Pulmonary artery endothelial cell (primary cell): ENCODE measurements around the gene SLC44A2. TPM values are rescaled to one million over a fixed set of nuclear protein-coding genes. Genes with fewer than 3 reads are reported as not detected.
"Not testable (repeated sequence)": the region's sequence is repeated elsewhere in the genome, so short reads cannot be mapped to it uniquely, and the experiment has no call there.

Source experiments
- DNase-seq: peaks from one replicate; pipeline ENCODE4 v3.0.0-alpha.2; 2011; ENCODE audit warnings: low read depth, low spot score
- total RNA-seq: library from RNA; depleted of rRNA; stranded (reverse); fragments of >200 nt; gene quantifications from 2 replicates; pipeline ENCODE4 v1.2.3, GENCODE V29; 2014

Gene SLC44A2
- total RNA-seq, 1 donor from 2014 or later = 27.3 TPM

DNA sequence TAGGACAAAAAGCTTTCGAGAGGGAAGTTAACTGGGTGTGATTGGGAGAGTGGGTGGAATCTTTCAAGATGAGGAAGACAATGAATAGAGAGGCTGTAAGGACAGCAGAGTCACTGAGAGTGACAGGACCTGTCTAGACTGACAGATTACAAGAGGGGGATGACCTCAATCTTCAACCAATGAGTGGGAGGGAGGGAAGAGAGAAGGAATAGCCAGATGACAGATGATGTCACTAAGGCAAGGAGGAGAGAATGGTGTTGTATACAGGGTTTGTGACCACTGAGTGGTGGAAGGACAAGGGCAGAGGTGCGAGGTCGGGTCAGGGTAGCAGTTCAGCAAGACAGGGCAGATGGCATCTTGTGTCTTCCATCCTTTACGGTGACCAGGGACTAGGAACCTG lies 23.0 kb downstream of the SLC44A2 start:
- DNase-seq = no peak

DNA sequence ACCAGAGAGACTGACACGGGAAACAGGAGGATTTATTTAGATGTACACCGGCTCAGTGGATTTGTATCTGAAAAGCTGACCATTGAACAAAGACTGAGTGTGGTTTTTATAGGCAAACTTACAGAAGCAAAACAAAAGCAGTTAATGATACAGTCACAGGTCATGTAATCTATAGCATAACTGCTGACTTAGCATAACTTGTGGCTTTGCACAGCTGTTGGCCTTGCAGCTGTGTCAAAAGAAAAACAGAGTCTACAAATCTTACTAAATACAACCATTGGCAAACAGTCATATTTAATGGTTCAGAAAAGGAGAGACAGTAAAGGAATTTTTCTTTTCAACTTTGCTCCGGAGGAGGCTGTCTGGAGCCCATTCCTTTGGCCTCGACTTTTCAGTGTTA lies 26.5 kb downstream of the SLC44A2 start:
- no peak for DNase-seq

DNA sequence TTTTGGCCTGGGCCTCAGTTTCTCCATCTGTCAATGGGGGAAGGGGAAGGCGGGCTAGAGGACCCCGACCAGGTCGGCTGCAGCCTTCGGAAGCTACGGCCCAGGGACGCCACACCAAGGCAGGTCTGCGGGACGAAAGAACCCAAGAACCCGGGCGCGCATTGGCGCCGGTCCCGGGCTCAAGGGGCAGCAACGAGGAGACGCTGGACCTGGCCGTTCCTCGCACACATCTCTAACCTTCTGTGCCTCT lies 28.1 kb downstream of the SLC44A2 start:
- no peak for DNase-seq

DNA sequence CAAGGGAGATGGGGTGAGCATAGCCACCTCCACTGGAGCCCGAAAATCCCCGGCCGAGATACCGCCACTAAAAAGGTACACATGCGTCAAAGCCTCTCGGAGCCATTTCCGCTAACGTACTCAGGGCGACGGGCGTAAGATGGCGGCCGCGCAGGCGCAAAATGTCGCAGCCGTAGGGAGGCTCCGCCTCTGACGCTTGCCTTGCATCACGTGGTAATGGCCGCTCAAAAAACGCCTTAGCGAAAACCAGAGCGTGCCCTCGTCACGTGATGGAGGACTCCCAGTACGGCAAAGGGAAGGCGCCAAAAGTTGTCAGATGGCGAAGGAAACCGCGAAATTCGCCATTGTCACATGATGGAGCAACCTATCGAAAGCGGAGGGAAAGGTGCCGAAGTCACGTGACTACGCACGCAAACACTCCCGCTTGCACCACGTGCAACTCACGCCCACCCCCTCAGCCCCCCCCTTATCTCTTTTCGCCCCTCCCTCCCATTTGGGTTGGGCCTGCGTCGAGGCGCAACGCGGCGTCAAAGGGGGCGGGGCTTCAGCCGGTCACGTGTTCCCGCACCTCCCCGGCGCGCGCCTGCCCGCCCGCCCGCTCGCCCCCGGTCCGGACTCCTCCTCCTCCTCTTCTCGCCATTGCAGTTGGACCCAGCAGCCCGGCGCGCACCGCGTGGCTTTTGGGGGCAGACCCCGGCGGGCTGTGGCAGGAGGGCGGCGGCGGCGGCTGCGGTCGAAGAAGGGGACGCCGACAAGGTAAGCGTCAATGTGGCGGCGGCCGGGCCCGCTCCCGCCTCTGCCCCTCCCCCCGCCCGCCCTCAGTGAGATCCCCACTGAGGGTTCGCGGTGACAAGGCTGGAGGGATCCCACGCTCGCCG lies 28.6 kb downstream of the SLC44A2 start, which contains the start of gene ILF3:
Gene ILF3, plus strand, starts transcription at position 615 of the 878 bp plus-strand sequence. CDS start 16,260 bp downstream, outside the sequence.
- DNase-seq = peak; percentile 100

DNA sequence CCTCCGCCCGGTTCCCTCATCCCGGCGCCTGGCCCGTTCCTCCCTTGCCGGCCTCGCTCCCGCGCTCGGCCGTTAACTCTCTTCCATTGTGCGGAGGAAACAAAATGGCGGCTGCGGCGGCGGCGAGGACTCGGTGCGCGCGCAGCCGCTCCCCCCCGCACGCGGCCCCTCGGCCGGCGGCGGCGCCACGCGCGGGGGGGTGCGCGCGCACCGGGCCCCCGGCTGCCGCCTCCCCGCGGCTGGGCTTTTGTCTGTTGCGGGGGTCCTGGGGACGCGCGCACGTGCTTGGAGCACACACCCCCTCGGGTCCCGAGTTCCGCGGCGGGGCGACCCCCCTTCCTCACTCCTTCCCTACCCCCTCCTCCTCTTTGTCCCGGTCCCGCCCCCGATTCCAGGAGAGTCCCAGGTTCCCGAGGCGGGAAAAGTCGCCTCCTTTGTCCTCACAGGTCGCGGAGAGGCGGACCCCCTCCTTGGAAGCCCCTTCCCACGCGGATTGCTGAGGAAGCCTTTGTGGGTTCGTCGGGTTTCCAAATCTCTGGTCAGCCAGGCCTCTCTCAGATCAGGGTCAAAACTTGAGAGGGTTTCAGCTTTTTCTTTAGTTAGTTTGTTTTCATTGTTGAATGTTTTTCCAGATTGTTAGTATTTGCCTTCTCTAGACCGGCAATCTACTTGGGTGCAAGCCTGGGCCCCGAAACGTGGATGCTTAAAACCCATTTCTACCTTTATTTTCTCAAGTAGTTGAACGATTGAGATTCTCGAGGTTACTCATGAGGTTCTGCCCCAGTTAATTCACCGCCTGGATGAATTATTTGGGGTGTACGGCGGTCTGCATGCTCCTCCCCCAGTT lies 29.5 kb downstream of the SLC44A2 start:
- no peak for DNase-seq

DNA sequence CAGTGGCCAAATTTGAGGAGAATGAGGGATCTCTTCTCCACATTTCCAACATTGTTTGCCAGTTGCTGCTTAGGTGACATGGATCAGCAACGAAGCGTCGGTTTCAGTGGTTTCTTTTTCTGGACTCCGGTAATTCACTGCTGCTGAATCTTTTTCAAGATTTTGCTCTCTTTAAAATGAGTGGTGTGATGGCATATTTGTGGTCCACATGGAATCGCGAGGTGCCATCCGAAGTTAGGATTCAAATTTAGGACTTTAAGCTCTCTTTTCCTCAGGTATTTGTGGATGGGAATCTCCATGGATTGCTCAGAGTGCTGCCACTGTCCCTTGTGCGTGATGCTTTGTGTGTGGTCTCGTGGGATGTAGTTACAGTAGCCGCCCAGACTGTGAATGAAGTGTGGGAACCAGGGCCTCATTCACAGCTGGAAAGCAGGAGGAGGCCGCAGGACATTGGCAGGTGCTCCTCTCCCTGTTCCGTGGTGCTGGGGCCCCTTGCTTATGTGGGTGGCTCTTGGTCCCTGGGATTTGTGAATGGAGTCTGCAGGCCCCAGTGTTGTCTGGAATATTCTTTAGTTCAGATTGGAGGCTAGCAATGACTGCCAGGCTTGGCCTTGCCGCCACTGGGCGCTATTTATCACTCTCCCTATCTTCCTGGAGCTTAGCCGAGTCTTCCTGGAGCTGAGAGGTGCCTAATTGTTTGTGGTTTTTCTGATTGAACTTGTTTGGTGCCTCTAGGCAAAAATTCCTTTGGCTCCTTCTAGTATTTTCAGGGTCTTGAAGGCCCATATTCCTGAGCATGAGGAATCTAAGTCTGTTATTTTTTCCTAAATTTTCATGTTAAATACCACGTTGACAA lies 30.3 kb downstream of the SLC44A2 start:
- no peak for DNase-seq

DNA sequence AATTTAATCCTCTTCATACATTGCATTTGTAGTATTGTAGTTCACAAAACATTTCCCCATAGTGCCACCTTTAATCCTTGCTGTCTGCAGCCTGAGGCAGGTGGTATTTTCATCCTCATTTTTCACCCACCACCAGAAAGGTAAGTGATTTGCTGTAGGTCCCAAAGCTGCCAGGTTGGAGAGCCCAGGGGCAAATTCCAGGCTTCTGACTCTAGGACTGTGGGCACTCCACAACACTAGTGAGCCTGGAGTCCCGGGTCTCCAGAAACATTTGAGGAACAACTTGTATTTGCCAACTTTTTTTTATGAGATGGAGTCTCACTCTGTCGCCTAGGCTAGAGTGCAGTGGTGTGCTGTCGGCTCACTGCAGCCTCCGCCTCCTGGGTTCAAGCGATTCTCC lies 35.0 kb downstream of the SLC44A2 start:
- no peak for DNase-seq

DNA sequence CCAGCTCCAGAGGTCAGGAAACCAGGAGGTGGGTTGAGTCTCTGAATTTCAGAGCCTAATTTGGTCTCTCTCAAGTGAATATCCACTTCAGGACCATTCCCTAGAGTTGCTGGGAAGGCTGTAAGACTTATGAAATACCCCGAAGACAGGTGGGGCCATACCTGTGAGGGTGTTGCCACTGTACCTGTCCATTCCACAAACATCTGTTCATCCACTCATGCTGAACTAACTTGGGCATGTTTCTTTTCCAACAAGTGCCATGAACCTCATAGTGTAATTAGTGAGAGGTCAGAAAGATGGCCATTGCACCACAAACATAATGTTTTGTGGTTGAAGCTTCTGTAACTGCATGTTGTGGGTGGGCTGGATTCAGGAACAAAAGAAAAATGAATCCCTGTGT lies 36.6 kb downstream of the SLC44A2 start:
- no peak for DNase-seq

DNA sequence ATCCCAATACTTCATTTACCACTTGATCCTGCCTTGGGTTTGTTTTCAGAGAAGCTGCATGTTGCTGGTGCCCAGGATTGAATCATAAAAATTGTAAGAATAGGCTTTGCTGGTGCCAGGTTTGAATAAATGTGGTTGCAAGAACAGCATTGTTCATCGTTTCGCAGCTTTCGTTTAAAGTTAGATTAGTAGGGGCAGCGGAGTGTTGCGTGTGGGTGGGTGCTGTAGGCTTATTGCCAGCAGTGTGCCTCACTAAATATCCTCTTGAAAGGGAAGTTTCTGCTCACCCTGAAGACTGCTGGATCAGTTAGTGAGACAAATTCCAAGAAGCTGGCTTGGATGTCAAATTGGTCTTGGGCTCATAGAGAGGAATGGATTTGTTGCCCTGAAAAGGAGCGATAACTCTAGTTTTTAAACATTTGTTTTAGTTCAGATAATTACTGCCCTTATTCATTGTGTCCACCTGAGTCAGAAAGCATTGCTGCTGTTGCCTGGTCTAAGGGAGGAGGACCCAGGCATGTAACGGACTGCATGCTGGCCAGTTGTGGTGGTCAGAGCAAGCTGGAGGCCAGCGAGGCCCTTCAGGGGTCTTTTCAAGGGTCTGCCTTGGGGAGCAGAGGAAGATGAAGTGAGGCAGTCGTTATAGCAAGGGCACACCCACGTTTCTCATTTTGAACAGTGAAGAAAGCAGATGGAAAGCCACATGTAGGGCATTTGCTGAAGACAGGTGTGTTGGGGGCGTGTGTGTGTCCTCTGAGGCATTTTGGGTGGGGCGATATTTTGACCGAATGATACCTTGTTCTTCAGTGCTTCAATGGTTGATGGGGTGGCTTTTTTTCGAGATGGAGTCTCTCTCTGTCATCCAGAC lies 37.3 kb downstream of the SLC44A2 start:
- no peak for DNase-seq

DNA sequence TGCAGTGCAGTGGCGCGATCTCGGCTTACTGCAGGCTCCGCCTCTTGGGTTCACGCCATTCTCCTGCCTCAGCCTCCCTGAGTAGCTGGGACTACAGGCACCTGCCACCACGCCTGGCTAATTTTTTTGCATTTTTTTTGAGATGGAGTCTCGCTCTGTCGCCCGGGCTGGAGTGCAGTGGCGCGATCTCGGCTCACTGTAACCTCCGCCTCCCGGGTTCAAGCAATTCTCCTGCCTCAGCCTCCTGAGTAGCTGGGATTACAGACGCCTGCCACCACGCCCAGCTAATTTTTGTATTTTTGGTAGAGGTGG lies 37.9 kb downstream of the SLC44A2 start:
- not testable (repeated sequence) for DNase-seq

DNA sequence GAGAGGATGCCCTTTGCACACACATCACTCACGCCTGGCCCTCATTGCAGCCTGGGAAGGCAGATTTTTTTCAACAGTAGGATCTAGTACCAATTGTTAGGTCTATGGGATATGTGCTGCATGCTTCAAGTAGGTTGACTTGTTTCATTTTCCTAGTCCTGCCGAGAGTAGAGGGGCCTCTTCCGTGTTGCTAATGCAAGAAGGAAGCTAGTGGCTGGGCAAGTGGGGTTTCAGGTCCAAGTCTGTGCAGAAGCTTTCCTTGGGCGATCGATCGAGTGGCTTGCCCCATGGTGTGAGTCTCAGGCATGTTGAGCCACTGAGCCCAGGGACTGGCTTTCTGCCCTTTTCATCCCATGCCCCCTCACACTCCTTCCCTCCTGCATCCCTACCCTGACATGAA lies 42.5 kb downstream of the SLC44A2 start:
- no peak for DNase-seq

DNA sequence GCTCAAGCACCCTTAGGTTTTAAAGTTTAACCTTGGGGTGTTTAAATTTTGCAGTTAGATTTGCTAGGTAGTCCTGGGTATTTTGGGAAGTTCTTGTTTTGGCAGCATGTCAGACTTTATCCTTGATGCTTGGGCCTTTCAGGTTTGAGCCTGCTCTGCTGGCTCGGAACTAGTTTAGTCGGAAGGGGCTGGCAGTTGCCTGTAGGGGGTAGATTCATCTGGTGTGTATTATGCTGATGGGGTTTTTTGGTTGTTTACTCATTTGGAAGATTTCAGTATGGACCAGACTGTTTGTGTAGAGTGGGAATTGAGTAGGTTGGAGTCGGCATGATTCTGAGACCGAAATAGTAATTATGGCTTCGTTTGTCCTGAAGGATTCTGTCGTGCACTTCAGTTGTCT lies 43.9 kb downstream of the SLC44A2 start:
- no peak for DNase-seq

DNA sequence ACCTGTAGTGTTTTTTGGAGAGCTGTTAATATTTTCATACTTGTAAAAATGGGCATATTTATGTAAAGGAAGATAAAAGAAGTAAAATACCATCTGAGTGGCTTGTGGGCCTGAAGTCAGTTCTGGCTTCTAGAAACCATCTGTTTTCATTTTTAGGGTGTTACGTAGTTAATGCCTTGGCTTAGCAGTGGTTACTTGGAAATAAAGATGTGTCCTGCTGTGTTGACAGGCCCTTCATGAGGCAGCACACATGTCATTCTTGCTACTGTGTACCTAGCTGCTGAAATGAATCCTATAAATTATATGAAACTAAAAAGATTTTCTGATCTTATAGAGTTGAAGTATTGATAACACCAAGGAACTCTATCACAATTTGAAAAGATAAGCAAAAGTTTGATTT lies 44.8 kb downstream of the SLC44A2 start:
- DNase-seq = no peak

DNA sequence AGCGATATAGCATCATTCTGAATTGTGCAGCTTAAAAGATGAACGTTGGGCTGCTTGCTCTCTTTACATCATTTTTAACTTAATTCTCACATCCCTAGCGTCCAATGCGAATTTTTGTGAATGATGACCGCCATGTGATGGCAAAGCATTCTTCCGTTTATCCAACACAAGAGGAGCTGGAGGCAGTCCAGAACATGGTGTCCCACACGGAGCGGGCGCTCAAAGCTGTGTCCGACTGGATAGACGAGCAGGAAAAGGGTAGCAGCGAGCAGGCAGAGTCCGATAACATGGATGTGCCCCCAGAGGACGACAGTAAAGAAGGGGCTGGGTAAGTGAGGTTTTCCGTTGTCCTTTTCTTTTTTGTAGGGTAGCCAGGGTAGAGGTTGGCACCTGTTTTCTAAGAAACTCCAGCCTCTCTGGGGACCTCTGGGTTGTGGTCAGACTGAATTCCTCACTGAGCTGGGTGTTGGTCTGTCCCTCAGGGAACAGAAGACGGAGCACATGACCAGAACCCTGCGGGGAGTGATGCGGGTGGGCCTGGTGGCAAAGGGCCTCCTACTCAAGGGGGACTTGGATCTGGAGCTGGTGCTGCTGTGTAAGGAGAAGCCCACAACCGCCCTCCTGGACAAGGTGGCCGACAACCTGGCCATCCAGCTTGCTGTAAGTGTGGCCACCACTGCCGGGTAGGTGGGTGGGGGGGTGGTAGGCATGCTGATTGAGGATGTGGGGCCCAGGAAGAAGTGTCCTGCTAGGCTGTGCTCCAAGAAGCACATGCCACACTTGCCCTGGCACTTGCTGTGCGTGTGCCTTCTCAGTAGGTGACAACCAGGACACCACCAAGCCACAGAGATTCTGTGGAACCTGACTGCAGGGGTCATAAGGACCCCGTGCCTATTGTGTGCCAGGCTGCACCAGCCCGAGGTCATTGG lies 45.8 kb downstream of the SLC44A2 start:
- DNase-seq = no peak

DNA sequence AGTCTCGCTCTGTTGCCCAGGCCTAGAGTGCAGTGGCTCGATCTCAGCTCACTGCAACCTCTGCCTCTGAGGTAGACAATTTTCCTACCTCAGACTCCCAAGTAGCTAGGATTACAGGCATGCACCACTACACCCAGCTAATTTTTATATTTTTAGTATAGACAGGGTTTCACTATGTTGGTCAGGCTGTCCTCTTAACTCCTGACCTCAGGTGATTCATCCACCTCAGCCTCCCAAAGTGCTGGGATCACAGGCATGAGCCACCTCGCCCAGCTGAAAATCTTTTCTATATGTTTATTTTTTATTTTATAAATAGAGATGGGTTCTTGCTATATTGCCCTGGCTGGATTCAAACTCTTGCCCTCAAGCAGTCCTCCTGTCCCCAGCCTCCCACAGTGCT lies 46.6 kb downstream of the SLC44A2 start:
- not testable (repeated sequence) for DNase-seq

DNA sequence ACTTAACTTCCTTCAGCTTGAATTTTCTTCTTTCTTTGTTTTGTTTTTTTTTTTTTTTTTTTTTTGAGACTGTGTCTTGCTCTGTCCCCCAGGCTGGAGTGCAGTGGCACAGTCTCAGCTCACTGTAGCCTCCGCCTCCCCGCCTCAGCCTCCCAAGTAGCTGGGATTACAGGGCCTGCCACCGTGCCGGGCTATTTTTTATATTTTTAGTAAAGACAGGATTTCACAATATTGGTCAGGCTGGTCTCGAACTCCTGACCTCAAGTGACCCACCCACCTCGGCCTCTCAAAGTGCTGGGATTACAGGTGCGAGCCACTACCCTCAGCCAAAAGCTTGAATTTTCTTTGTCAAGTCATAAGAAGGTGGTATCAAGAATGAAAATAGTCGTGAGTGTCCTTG lies 49.9 kb downstream of the SLC44A2 start:
- not testable (repeated sequence) for DNase-seq

DNA sequence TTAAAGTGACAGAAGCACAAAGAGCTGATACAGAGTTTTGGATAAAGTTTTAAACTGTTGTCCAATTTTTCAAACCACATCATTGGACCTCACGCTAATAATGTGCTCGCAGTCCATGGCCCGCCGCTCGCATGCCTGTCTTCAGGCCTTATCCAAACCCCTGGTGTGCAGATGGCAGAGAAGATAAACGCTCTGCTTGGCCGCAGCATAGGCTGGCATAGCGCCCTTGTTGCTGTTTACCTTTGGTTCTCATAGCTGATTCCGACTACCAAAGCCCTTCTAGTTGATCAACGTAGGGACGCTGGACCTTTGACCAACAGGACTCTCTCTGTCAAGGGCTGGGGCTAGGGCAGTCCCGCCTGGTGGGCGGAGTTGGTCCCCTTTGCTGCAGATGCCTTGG lies 52.4 kb downstream of the SLC44A2 start:
- no peak for DNase-seq

DNA sequence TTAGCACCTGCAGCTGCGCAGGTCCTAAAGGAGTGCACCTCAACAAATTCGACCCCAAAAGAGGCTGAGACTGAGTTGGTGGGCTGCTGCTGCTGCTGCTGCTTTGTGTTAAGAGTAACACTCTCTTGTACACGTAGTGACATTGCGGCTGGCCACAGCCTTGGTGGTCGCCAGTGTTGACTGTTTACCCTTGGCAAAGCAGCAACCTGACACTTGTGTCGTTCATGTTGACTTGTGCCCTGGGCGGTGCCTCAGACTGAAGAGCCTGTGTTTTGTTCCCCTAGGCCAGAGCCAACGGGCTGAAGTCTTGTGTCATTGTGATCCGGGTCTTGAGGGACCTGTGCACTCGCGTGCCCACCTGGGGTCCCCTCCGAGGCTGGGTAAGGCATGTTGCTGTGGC lies 53.5 kb downstream of the SLC44A2 start:
- DNase-seq = no peak

DNA sequence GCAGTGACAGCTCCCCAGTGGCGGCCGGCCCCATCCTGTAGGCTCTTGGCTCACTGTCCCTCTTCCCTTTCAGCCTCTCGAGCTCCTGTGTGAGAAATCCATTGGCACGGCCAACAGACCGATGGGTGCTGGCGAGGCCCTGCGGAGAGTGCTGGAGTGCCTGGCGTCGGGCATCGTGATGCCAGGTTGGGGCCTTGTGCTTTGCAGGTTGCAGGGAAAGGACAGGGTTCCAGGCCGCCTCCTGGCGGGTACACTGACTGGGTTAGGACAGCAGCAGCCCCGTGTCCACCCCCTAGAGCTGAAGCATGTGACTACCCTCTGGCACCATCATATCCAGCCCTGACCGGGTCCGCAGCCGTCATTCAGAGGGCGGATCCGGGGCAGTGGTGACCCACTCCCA lies 54.4 kb downstream of the SLC44A2 start:
- DNase-seq = no peak
